Keratinocyte (primary cell): Measurements from ENCODE around the gene NRG2. TPM values are rescaled to one million over a fixed set of nuclear protein-coding genes. Genes with fewer than 3 reads are reported as not detected.

Experiments
- DNase-seq: peaks from one replicate; pipeline ENCODE4 v3.0.0-alpha.2; 2011; ENCODE audit warnings: low read depth, missing footprints, low spot score
- FAIRE-seq: peaks from 2 replicates; lab custom pipeline; 2011; peaks lifted over from hg19 to GRCh38; lab: Jason Lieb, UNC
- H2AFZ ChIP-seq: 2 replicates; pipeline ENCODE4 v1.6.0; 2012; ENCODE audit warnings: low read length, control low read depth, inconsistent platforms; ENCODE audit not compliant: control insufficient read depth
- H3K27ac ChIP-seq: 2 replicates; pipeline ENCODE4 v1.5.1; 2011; ENCODE audit warnings: low read length; ENCODE audit not compliant: control insufficient read depth, insufficient read depth
- H3K27me3 ChIP-seq: 3 replicates; pipeline ENCODE4 v1.6.0; 2011; ENCODE audit warnings: low read length; ENCODE audit not compliant: control insufficient read depth, insufficient read depth; ENCODE audit errors: extremely low read depth
- H3K36me3 ChIP-seq, 2 experiments: 2 replicates in 1 of 2; 3 replicates in 1 of 2; pipeline ENCODE4 v1.5.1; 2011; ENCODE audit warnings: low read length in 2 of 2, mild to moderate bottlenecking in 1 of 2; ENCODE audit not compliant: control insufficient read depth in 2 of 2, insufficient read depth in 2 of 2; ENCODE audit errors: extremely low read depth in 1 of 2
- H3K4me1 ChIP-seq: 3 replicates; pipeline ENCODE4 v1.5.1; 2011; ENCODE audit warnings: low read length; ENCODE audit not compliant: control insufficient read depth, insufficient read depth; ENCODE audit errors: extremely low read depth
- H3K4me2 ChIP-seq: 3 replicates; pipeline ENCODE4 v1.6.0; 2011; ENCODE audit warnings: low read depth, low read length; ENCODE audit not compliant: control insufficient read depth, insufficient read depth; ENCODE audit errors: extremely low read depth
- H3K4me3 ChIP-seq, 3 experiments: fragments of 200-600 bp in 1 of 3; sonication (generic) in 1 of 3; 2 replicates in 2 of 3; 3 replicates in 1 of 3; pipeline ENCODE4 v1.5.1; 2011 to 2016; ENCODE audit warnings: low read length in 3 of 3, mild to moderate bottlenecking in 3 of 3, control low read depth in 2 of 3, inconsistent platforms in 1 of 3, low read depth in 1 of 3, mixed read lengths in 1 of 3, mixed run types in 1 of 3, moderate library complexity in 1 of 3; ENCODE audit not compliant: control insufficient read depth in 2 of 3, insufficient read depth in 2 of 3; ENCODE audit errors: extremely low read depth in 1 of 3
- H3K79me2 ChIP-seq: 2 replicates; pipeline ENCODE4 v1.6.0; 2012; ENCODE audit warnings: low read length; ENCODE audit not compliant: control insufficient read depth, insufficient read depth
- H3K9ac ChIP-seq: 3 replicates; pipeline ENCODE4 v1.6.0; 2011; ENCODE audit warnings: low read length; ENCODE audit not compliant: control insufficient read depth, insufficient read depth; ENCODE audit errors: extremely low read depth
- H3K9me1 ChIP-seq: 3 replicates; pipeline ENCODE4 v1.6.0; 2011; ENCODE audit warnings: low read length; ENCODE audit not compliant: control insufficient read depth, insufficient read depth; ENCODE audit errors: extremely low read depth
- H3K9me3 ChIP-seq: 2 replicates; pipeline ENCODE4 v1.5.1; 2012; ENCODE audit warnings: low read depth, low read length; ENCODE audit not compliant: control insufficient read depth
- H4K20me1 ChIP-seq: 3 replicates; pipeline ENCODE4 v1.6.0; 2011; ENCODE audit warnings: low read length; ENCODE audit not compliant: control insufficient read depth, insufficient read depth; ENCODE audit errors: extremely low read depth
- CTCF ChIP-seq, 3 experiments: IDR thresholded peaks in 1 of 3; conservative IDR thresholded peaks in 1 of 3; optimal IDR thresholded peaks in 1 of 3; 2 replicates in 2 of 3; 3 replicates in 1 of 3; pipeline versions ENCODE3 to v1.5.1; 2011; ENCODE audit warnings: low read length in 3 of 3, mild to moderate bottlenecking in 3 of 3, moderate library complexity in 2 of 3, control low read depth in 1 of 3, inconsistent platforms in 1 of 3; ENCODE audit not compliant: insufficient read depth in 2 of 3; ENCODE audit errors: extremely low read depth in 1 of 3
- EZH2 ChIP-seq: IDR thresholded peaks from one replicate; pipeline ENCODE4 v1.6.1; 2012; ENCODE audit warnings: inconsistent platforms, mild to moderate bottlenecking, low read length, moderate library complexity
- dilution Hi-C: fragments of 300-500 bp; cut with MboI; formaldehyde crosslinking; loops from one replicate; pipeline ENCODE4 v1.7.0; 2020; ENCODE audit warnings: low sequenced_read_pairs; ENCODE audit not compliant: extremely low pct_ligation_motif_present
- polyA plus RNA-seq, 5 experiments: library from polyadenylated mRNA; depleted of rRNA in 3 of 5; stranded (reverse) in 3 of 5; stranded (forward) in 1 of 5; unstranded in 1 of 5; fragments of >200 nt; gene quantifications; 1 replicate in 1 of 5; 2 replicates in 3 of 5; 3 replicates in 1 of 5; pipeline versions ENCODE4 v1.2.1 to v1.2.3, GENCODE V29; 2011 to 2012; ENCODE audit warnings: missing spikeins in 2 of 5, low read depth in 1 of 5, low replicate concordance in 1 of 5

The NRG2 gene
- polyA plus RNA-seq, 1 donor (not counting 4 experiments of a cell fraction or from before 2014, with no cell fraction given), result 0.13 TPM

- peak overlapping the region; percentile 44 to 70 (median 59) for H3K4me3 ChIP-seq
- TF ChIP-seq EZH2 (no peak), CTCF (optimal IDR thresholded peaks at IDR 0.05 in 1 of 3, IDR thresholded peaks at IDR 0.05 in 1 of 3, conservative IDR thresholded peaks at IDR 0.05 in 1 of 3; ENCODE audit: extremely low read depth in 1 of 3, insufficient read depth in 2 of 3, low read length in 3 of 3) (no peak)
- H2AFZ ChIP-seq, result peak overlapping the region; percentile 39
- H3K27ac ChIP-seq, result no peak overlapping the region
- H3K4me2 ChIP-seq, result peak overlapping the region; percentile 89
- no peaks in the 10 kb centered on the region for H4K20me1 ChIP-seq
- FAIRE-seq (peak; percentile 34), DNase-seq (peak; percentile 5)
- no peaks in the 10 kb centered on the region for H3K9me1 ChIP-seq
- no peaks in the 10 kb centered on the region for H3K36me3 ChIP-seq
- no peaks in the 10 kb centered on the region for H3K9me3 ChIP-seq
- no peaks in the 10 kb centered on the region for H3K79me2 ChIP-seq
- dilution Hi-C loops, result no loop called here
- no peak overlapping the region for H3K9ac ChIP-seq
- peaks cover 17% of the 10 kb centered on the region for H3K4me1 ChIP-seq
- H3K27me3 ChIP-seq, result peaks cover 18% of the 10 kb centered on the region
Measured at GRCh38 chr5:140041492-140042392, 1.4 kb downstream of the NRG2 start.

GRCh38 chr5:140041099-140041491 lies 2.0 kb downstream of the NRG2 start:
- H3K27ac ChIP-seq, result no peak overlapping the region
- H3K9ac ChIP-seq, result no peak overlapping the region
- H3K4me2 ChIP-seq, result no peak overlapping the region
- no peaks in the 10 kb centered on the region for H4K20me1 ChIP-seq
- no peaks in the 10 kb centered on the region for H3K36me3 ChIP-seq
- DNase-seq, result no peak
- peaks cover 17% of the 10 kb centered on the region for H3K4me1 ChIP-seq
- no peak for TF ChIP-seq CTCF (optimal IDR thresholded peaks at IDR 0.05 in 1 of 3, IDR thresholded peaks at IDR 0.05 in 1 of 3, conservative IDR thresholded peaks at IDR 0.05 in 1 of 3; ENCODE audit: extremely low read depth in 1 of 3, insufficient read depth in 2 of 3, low read length in 3 of 3)
- no peak for TF ChIP-seq EZH2
- no peaks in the 10 kb centered on the region for H3K9me3 ChIP-seq
- no peak overlapping the region for H3K4me3 ChIP-seq
- peaks cover 18% of the 10 kb centered on the region for H3K27me3 ChIP-seq
- dilution Hi-C loops, result no loop called here
- no peak overlapping the region for H2AFZ ChIP-seq
- no peaks in the 10 kb centered on the region for H3K9me1 ChIP-seq
- H3K79me2 ChIP-seq, result no peaks in the 10 kb centered on the region
- no peak for FAIRE-seq
